Epidermal melanocyte (primary cell): ENCODE results near the gene ADH7.
"Not testable (repeated sequence)": the region's sequence is repeated elsewhere in the genome, so short reads cannot be mapped to it uniquely, and the experiment has no call there.

Experiments used
- DNase-seq: peaks from one replicate; pipeline ENCODE4 v3.0.0; 2011; ENCODE audit warnings: low spot score; ENCODE audit not compliant: insufficient read length

The ADH7 gene

DNA sequence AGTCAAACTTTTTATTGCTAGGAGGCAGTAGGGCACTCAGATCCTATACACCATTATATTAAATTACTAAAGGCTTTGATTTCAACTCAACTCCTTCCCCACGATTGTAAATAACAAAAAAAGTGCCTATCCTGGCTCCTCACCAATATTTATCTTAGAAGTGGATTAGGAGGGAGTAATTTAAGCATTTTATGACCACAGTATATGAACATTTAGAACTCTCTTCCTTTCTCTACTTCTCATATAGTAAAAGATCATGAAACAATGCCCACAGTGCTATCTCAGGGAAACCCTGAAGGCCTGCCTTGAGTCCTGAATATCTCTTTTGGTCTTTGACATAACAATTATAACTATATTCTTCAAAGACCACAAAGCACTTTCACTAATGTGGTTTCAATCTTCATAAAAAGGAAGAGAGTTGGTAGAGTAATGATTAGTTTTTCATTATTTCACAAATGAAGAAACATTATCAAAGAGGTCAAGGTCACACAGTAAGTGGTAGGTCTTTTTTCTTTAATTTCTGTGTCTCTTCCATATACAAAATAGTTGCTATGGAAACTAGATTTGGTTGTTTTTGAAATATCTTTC lies 53.5 kb downstream of the ADH7 start:
- DNase-seq, result no peak

GRCh38 chr4:99379571-99379970 lies 55.6 kb downstream of the ADH7 start:
- DNase-seq, result no peak

GRCh38 chr4:99378876-99379275 lies 56.3 kb downstream of the ADH7 start:
- no peak for DNase-seq

- DNase-seq, result not testable (repeated sequence)
Measured at GRCh38 chr4:99377341-99377740, 57.8 kb downstream of the ADH7 start.

DNA sequence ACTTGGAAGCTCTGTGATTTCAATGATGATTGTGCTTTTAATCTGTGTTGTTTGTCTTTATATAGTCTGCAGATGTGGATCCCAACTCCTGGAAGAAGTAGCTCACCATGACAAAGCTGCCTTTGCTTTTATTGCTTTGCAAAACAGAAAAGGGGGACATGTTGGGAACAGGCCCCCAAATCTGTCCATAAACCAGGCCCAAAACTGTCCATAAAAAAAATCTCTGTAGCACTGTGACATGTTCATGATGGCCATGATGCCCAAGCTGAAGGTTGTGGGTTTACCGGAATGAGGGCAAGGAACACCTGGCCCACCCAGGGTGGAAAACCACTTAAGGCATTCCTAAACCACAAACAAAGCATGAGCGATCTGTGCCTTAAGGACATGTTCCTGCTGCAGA lies 62.7 kb downstream of the ADH7 start:
- not testable (repeated sequence) for DNase-seq

DNA sequence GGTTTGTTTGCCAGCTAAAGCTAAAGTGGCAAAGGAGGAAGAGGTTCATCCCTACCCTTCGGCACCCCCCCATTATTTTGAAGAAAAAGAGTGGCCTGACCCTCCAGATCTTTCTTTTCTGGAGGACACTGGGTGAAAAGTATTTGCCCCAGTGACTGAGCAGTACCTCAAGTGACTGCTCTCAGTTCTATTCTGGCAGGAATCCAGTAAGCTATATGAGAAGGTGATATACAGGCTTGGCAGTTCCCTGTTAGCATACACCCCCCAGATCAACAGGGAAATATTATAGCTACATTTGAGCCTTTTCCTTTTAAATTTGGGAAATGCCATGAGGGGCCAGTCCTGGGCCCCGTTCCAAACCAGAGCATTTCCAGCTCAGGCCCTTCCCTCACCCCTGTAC lies 67.3 kb downstream of the ADH7 start:
- not testable (repeated sequence) for DNase-seq

DNA sequence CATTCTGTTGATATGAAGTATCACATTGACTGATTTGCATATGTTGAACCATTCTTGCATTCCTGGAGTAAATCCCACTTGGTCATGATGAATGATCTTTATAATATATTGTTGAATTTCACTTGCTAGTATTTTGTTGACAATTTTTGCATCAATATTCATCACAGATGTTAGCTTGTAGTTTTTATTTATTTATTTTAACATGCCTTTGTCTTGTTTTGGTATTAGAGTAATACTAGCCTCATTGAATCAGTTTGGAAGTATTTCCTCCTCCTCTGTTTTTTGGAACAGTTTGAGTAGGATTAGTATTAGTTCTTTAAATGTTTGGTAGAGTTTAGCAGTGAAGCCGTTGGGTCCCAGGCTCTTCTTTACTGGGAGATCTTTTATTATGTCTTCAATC lies 68.7 kb downstream of the ADH7 start:
- DNase-seq, result no peak

GRCh38 chr4:99362768-99363167 lies 72.4 kb downstream of the ADH7 start:
- DNase-seq, result no peak
